Frontal cortex (tissue), 4 donors: ENCODE data around the gene VAMP4. TPM values are rescaled to one million over a fixed set of nuclear protein-coding genes. Genes with fewer than 3 reads are reported as not detected.
A peak's percentile ranks its signal among the peaks of the same experiment; 100 is the strongest.

Experiments
- DNase-seq, 2 donors: peaks; one replicate each; pipeline ENCODE4 v3.0.0; 2012; ENCODE audit warnings: low spot score in 2 of 2
- FAIRE-seq: peaks from 2 replicates; lab custom pipeline; 2012; peaks lifted over from hg19 to GRCh38; lab: Jason Lieb, UNC
- total RNA-seq: library from RNA; depleted of rRNA; stranded (reverse); fragments of >200 nt; gene quantifications from one replicate; pipeline ENCODE4 v1.2.3, GENCODE V29; 2014
- donor health status: control.
- donor health status: control.
- donor health status: control.

Gene VAMP4, protein sequence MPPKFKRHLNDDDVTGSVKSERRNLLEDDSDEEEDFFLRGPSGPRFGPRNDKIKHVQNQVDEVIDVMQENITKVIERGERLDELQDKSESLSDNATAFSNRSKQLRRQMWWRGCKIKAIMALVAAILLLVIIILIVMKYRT
- total RNA-seq: 27.7 TPM

DNA sequence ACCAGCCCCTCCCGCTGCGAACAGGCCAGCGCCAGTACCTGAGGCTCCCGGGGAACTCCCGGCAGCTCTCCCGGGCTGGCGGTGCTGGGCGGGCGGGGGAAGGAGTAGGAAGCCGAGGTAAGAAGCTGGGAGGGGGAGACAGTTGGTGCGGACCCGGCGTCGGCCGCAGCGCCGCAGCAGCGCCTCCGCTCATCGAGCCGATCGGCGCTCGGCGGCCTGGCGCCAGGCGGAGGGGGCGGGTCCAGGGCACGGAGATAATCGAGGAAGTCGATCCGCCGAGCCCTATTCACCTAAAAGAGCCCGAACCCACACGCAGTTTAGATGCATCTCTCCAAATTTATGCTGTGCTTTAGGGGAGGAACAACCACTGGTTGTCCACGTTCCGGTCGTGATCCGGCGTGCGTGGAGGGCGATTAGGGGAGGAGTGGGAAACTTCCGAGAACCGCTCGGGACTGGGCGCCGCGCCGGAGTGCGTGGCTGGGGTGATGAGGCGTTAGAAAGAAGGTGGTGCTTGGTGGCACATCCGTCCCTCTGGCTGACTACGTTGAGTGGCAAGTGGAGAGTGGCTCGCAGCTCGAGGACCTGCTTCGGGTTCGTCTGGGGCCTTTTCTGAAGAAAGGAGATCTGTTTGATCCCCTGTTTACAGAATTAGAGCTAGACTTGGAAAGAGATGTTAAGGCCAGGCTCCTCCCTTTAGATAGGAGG is at the start of gene VAMP4:
Gene VAMP4, minus strand, starts transcription at position 194 of the 705 bp plus-strand sequence. CDS start 3,651 bp downstream, outside the sequence.
- FAIRE-seq (no peak), DNase-seq (peak; percentile 75 to 76)

DNA sequence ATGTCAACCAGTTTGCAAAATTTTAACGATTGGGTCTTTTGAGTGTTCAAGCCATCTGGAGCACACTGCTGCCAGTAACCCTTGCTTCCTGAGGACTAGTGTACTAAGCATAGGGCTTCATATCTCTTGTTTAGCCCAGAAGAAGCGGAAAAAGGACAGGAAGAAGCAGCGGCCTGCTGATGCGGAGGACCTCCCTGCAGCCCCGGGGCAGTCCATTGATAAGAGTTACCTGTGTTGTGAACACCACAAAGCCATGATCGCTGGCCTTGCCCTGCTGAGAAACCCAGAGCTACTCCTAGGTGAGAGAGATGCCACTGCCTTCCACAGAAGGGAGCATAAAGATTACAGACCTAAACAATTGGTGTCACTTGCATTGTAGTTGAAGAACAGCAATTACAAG is 48.5 kb upstream of the VAMP4 start:
- no peak for FAIRE-seq
- no peak for DNase-seq

DNA sequence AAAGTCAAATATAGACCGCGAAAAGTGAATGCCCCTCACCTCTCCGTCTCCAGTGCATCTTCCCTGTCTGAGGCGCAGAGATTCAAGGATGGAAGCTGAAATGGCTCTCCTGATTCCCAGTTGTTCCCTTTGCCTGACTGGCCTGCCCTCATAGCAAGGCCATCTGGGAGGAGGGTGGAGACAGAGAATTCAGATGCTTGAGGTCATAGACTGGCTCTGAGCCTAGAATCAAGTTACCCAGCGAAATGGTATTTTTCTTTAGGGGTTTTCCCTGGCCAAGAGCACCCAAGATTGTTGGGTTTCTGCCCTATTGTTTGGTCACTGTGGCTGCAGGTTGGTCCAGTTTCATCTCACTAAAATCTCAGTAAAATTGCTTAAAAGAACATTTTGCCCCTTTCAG is 46.8 kb upstream of the VAMP4 start:
- FAIRE-seq: no peak
- DNase-seq: no peak

DNA sequence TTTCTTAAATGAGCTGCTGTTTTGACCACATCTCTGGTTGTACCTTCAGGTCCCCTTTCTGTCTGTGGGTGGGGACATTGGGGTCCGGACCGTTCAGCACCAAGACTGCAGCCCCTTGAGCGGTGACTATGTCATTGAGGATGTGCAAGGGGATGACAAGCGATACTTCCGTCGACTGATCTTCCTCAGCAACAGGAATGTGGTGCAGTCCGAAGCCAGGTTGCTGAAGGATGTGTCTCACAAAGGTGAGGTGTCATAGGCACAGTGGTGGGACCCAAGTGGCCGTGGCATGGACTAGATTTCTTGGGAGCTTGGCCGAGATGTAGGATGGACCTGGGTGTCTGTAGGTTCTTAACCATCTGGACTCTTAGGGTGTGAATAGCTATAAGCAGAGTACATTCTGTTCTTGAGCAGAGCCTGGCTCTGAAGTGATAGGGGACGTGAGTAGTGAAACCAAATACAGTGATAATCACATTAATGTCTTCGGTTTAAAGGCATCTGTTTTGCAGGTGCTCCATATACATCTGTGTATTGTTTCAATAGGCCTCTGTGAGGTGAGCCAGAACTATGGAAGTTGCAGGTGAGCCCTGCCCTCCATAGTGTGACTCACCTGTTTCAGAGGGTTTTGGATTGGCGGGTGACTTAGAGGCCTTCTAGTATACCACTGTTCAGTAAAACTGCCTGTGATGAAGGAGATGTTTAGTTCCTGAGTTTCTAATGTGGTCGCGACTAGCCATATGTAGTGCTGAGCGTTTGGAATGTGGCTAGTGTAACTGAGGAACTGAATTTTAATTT is 46.0 kb upstream of the VAMP4 start:
- DNase-seq (no peak), FAIRE-seq (no peak)

DNA sequence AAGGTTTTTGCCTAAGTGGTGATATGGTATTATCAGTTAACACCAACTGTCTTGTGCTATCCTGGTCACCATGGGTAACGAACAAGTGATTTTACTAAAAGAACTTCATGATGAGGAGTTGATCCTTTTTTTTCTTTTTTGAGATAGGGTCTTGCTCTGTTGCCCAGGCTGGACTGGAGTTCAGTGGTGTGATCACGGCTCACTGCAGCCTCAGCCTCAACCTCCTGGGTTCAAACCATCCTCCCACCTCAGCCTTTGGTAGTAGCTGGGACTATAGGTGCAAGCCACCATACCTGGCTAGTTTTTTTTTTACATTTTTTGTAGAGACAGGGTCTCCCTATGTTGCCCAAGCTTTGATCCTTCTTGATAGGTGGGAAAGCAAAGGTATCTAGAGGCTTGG is 44.7 kb upstream of the VAMP4 start:
- FAIRE-seq (no peak), DNase-seq (no peak)

DNA sequence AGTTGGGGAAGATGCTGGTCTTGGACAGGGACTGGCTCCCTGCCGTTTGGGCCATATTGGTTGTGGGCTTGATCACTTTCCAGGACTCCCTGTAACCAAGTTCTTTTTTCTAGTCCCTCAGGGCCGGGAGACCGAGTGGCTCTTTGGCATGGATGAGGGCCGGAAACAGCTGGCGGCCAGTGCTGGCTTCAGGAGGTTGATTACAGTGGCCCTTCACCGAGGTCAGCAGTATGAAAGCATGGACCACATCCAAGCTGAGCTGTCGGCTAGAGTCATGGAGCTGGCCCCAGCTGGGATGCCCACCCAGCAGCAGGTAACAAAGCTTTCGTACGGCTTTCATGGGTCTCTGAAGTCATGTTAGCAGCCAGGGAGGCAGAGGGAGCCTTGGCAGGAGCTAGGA is 43.9 kb upstream of the VAMP4 start:
- FAIRE-seq: no peak
- no peak for DNase-seq

DNA sequence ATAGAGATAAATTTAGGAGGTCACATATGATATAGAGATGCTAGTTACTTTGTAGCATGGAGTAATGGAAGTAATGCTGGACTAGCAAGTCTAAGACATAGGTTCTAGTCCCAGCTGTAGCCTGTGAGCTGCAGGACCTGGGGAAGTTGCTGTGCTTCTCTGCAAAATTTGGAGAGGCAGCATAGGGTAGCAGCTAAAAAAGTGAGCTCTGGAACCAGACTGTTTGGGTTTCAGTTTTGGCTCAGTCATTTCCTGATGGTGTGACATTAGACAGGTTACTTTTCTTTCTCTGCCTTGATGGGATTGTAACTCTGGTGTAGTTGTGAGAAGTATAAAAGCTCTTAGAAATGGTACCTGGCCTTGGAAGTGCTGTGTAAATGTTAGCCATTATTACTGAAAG is 42.9 kb upstream of the VAMP4 start:
- FAIRE-seq (no peak), DNase-seq (no peak)

DNA sequence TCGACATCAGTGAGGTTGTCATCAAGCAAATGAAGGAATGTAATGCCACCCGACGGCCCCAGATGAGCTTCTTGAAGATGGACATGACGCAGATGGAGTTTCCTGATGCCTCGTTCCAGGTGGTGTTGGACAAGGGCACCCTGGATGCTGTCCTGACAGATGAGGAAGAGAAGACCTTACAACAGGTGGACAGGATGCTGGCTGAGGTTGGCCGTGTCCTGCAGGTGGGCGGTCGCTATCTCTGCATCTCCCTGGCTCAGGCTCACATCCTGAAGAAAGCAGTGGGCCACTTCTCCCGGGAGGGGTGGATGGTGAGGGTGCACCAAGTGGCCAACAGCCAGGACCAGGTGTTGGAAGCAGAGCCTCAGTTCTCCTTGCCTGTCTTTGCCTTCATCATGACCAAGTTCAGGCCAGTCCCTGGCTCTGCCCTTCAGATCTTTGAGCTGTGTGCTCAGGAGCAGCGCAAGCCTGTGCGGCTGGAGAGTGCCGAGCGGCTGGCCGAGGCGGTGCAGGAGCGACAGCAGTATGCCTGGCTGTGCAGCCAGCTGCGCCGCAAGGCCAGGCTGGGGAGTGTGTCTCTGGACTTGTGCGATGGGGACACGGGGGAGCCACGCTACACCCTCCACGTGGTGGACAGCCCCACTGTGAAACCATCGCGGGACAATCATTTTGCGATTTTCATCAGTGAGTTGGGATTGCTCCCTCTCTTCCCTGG is 42.1 kb upstream of the VAMP4 start:
- no peak for DNase-seq
- no peak for FAIRE-seq

DNA sequence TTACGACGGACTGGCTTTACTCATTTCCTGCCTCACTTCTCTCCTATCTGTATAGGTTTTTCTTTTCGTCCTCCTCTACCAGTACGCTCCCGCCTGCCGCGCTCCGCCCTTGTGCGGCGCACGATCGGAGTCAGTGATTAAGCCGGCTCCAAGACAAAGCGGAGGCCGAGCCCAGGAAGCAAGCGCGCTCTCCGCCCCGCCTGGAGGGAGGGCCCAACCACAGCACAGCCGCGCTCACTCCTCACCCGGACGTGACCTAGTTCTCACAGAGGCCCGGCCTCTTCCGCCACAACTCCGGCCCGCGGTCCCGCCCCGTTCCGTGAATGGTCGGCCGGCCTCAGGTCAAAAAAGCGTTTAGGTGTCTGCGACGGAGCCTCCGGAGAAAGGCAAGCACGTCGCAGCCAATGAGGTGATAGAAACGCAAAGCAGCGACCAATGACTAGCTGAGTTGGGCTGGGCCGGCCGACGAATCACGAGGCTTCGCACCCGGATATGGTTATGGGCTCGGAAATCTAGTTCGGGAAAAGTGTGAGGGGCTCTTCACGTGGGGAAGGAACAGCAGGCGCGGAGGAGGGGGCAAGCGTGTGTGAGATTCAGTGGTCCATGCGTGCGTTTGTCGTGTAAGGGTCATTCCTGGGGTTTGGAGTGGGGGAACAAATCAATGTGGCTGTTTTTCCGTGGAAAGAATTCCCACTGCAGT is 39.5 kb upstream of the VAMP4 start, which contains the start of gene METTL13:
Gene METTL13, plus strand, starts transcription at position 485 of the 700 bp plus-strand sequence. CDS start 308 bp downstream, outside the sequence.
- DNase-seq (peak; percentile 92 to 97), FAIRE-seq (peak; percentile 89)

DNA sequence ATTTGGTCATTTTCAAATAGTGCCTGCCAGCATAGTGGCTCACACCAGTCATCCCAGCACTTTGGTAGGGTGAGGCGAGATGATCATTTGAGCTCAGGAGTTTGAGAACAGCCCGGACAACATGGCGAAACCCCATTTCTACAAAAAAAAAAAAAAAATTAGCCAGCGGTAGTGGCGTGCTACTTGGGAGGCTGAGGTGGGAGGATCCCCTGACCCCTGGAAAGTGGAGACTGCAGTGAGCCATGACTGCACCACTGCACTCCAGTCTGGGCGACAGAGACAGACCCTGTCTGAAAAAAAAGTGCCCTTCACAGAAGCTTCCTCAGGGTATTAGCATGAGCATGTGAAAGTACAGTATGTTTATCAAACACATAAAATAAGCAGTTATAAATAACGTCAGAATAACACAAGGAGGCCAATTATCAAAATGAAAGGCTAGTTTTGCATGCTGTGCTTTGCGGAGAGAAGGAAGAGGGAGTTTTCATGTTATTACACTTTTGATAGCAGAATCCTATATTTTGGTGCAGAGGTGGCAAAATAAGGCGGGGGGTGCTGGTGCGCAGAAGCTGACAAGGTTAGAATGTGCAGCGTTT is 38.8 kb upstream of the VAMP4 start:
- no peak for FAIRE-seq

DNA sequence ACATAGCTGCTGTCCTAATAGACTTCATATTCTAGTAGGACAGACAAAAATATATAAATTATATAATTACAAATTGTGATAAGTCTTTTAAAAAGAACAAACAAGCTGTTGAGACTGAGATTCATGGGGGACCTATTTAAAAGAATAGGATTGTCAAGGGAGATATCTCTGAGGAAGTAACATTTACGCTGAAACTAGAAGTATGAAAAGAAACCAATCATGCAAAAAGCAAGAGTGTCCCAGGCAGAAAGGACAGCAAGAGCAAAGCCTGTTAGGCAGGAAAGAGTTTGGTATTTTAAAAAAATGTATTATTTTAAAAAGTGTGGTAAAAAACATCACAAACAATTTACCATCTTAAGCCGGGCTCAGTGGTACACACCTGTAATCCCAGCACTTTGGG is 30.4 kb upstream of the VAMP4 start:
- FAIRE-seq (no peak), DNase-seq (no peak)

More for the DNA sequence above, 38.8 kb upstream of the VAMP4 start:
- no peak for DNase-seq

DNA sequence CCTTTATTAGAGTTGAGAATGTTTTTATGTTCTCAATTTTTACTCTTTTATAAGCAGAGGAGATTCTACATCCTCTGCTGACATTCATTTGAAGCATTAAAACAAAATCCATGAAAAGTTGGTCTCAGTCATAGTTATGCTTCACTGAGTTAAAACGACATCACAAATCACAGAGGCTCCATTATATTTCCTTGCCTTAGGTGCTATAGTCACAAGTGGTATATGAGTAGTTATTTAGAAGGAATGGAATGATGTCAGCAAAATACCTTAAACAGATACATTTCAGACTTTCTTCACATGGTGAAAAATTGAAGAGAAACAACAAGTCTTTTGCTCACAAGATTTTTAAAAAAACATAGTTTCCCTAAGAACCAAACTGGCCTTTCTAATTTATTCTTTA is 27.9 kb upstream of the VAMP4 start:
- FAIRE-seq (no peak), DNase-seq (no peak)

DNA sequence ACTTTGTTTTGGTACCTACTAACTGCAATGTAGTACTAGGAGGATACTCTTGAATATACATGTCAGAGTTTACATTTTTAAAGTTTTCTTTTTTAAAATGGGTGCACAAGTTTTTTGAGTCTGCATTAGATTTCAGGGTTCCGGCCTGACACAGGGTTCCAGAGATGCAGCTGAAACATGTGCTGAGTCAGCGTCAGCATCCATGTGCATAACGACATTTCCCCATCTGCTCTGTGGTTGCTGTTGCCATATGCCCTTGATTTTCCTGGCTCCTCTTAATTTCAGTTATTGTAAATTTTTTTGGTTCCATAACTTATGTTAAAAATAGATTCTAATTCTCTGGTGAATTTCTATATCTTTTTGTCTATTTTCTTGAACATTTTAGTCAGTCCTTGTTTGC is 27.3 kb upstream of the VAMP4 start:
- DNase-seq: no peak

DNA sequence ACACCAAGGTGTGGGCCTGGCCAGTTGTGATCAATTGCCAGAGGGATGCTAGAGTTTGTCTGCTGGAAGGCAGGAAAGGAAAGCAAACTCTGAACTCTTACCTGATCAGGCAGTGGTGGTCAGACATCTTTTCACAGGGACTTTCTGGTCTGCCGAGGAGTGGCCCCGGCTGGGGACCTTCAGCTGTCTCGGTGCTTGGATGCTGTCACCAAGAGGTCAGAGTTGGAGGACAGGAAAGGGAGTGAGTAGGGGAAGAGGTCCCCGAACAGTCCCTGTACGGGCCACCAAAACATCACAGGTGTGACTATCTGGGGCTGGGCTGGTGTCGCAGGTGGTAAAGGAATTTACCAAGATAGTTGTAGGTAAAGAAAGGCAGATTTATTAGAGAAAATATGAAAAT is 21.9 kb upstream of the VAMP4 start:
- FAIRE-seq (no peak), DNase-seq (no peak)

More for the DNA sequence above, 27.3 kb upstream of the VAMP4 start:
- no peak for FAIRE-seq

DNA sequence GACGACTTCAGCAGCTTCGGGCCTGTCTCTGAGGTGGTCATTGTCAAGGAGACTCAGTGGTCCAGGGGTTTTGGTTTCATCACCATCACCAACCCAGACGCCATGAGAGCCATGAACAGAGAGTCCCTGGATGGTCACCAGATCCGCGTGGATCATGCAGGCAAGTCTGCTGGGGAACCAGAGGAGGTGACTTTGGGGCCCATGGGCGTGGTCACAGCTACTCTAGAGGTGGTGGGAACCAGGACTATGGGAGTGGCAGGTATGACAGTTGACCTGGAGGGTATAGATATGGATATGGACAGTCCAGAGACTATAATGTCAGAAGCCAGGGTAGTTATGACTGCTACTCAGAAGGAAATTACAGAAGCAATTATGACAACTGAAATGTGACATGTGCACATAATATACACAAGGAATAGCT is 20.3 kb upstream of the VAMP4 start:
- FAIRE-seq (no peak), DNase-seq (no peak)

DNA sequence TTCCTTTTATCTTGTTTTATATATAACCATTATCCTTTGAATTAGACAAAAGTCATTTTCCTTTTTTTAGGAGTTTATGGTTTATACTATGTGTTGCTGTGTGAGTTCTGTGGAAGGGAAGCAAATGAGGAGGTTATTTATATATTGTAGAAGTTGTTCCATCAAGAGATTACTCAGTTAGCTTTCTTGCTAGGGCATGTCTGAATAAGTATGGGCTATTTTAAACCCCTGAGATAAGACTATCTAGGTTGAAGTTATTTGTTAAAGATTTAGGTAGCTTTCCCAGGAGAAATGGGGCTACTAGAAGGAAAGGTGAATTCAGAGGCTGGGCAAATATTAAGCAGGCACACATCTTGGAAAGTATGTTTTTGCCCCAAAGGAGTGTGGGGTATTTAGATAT is 16.1 kb upstream of the VAMP4 start:
- FAIRE-seq: no peak
- no peak for DNase-seq

DNA sequence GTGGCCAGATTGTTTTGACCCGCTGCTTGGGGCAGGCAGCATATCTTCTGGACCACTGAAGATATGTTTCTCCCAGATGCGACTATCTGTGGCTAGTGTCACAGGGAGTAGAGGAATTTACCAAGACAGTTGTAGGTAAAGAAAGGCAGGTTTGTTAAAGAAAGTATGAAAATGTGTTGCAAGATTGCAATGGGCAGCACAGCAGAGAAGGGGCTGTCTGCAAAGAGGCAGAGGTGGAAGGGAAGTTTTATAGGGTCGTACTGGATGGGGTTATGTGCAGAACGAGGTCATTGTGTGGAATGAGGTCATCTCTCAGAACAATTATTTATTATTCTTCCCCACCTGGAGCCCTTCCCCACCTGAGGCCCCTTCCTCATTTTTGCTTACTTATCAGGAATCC is 15.0 kb upstream of the VAMP4 start:
- DNase-seq (no peak), FAIRE-seq (no peak)

DNA sequence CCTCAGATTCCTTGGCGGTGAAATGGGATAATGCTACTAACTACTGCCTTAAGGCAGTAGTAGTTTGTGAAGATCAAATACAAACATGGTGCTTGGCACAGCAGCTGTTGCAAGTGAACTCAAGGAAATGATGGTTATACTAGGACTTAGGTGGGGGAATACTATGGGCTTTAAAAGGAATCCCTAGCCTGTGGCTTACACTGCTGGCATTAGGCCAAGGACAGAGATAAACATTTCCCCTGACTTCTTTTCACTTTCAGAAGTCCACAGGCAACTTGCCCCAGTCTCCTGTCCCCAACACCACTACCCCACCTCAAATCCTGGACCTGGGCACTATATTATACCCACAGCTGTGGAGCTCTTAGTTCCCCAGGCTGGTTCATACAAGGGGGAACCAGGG is 13.1 kb upstream of the VAMP4 start:
- no peak for DNase-seq
- FAIRE-seq: no peak

DNA sequence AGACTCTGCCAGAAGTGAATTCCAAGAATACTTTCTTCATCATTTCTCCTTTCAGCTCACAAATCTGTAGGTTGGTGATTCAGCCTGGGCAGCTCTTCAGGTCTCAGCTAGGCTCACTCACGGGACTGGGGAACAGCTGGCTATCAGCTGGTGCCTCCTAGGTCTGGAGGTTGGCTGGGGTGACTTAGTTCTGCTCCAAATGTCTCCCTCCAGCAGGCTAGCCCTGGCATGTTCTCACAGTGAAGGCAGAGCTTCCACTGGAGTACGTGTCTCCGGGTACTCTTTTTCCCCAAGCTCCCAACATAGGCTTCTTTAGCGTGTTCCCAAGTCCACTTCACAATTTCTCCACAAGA is 12.5 kb upstream of the VAMP4 start:
- FAIRE-seq (no peak), DNase-seq (no peak)
